Tibial nerve (tissue), 4 donors: ENCODE data around the gene CLEC16A. TPM values are rescaled to one million over a fixed set of nuclear protein-coding genes. Genes with fewer than 3 reads are reported as not detected.

ENCODE experiments used
- DNase-seq, 2 donors: peaks; one replicate each; pipeline ENCODE4 v3.0.0-alpha.2; 2019; ENCODE audit warnings: low spot score in 2 of 2
- H3K27ac ChIP-seq, 4 donors: fragments of 200-600 bp; sonication (generic) in 3 of 4; one replicate each; pipeline ENCODE4 v1.5.1; 2017 to 2019; ENCODE audit warnings: mild to moderate bottlenecking in 1 of 4
- H3K27me3 ChIP-seq, 2 donors: fragments of 200-600 bp; sonication (generic) in 1 of 2; one replicate each; pipeline versions ENCODE4 v1.5.1 to v1.6.0; 2017 to 2019
- H3K36me3 ChIP-seq, 3 donors: fragments of 200-600 bp; sonication (generic); one replicate each; pipeline ENCODE4 v1.5.1; 2018 to 2019
- H3K4me1 ChIP-seq, 4 donors: fragments of 200-600 bp; sonication (generic) in 3 of 4; one replicate each; pipeline ENCODE4 v1.5.1; 2017 to 2019
- H3K4me3 ChIP-seq, 4 donors: fragments of 200-600 bp; sonication (generic) in 3 of 4; one replicate each; pipeline ENCODE4 v1.5.1; 2017 to 2019; ENCODE audit warnings: mild to moderate bottlenecking in 1 of 4, moderate library complexity in 1 of 4
- H3K9me3 ChIP-seq, 4 donors: fragments of 200-600 bp; sonication (generic) in 3 of 4; one replicate each; pipeline ENCODE4 v1.5.1; 2017 to 2019
- CTCF ChIP-seq, 5 experiments: fragments of 200-600 bp in 3 of 5; fragments of 450-650 bp in 2 of 5; sonication (generic) in 3 of 5; IDR thresholded peaks; one replicate each; pipeline ENCODE4 v1.5.1; 2016 to 2019; ENCODE audit warnings: antibody characterized with exemption in 5 of 5, mild to moderate bottlenecking in 3 of 5, moderate library complexity in 2 of 5
- EP300 ChIP-seq, 2 donors: sonication (generic); formaldehyde crosslinking; IDR thresholded peaks; one replicate each; pipeline ENCODE4 v1.6.1; 2017; ENCODE audit warnings: antibody characterized with exemption in 2 of 2, mild to moderate bottlenecking in 1 of 2
- POLR2A ChIP-seq, 2 donors: fragments of 450-650 bp; IDR thresholded peaks; one replicate each; pipeline ENCODE4 v1.6.1; 2017; ENCODE audit warnings: antibody characterized with exemption in 2 of 2, mild to moderate bottlenecking in 2 of 2, moderate library complexity in 2 of 2
- WGBS, 2 donors: methylation state at CpG; one replicate each; pipeline ENCODE4 v1.1.5; 2018; 5-methylcytosine and 5-hydroxymethylcytosine counted together
- total RNA-seq, 4 donors: library from RNA; depleted of rRNA; stranded (reverse); fragments of >200 nt; gene quantifications; one replicate each; pipeline ENCODE4 v1.1.0, GENCODE V29; 2016

CLEC16A gene
- total RNA-seq, 4 donors from 2014 or later: 37.4 to 70.2 (median 55.2) TPM

- TF ChIP-seq POLR2A (IDR thresholded peaks at IDR 0.05) (no peak), CTCF (IDR thresholded peaks at IDR 0.05) (no peak), EP300 (IDR thresholded peaks at IDR 0.05) (no peak)
- Histone ChIP-seq H3K36me3 (peaks cover 0 to 3% (median 0%) of the 10 kb centered on the region in 3 donors), H3K4me1 (peaks cover 0 to 12% (median 6%) of the 10 kb centered on the region in 4 donors), H3K4me3 (no peak overlapping the region), H3K27ac (no peak overlapping the region), H3K9me3 (no peaks in the 10 kb centered on the region), H3K27me3 (no peaks in the 10 kb centered on the region)
- WGBS, 2 donors: 71 to 85% methylated on average over 11 of the region's 13 CpGs
- DNase-seq: no peak
These were observed 200.9 kb downstream of the CLEC16A start for GRCh38 chr16:11145173-11145818.

GRCh38 chr16:11145819-11146211 lies 201.5 kb downstream of the CLEC16A start:
- no peaks in the 10 kb centered on the region for H3K9me3 ChIP-seq
- H3K27ac ChIP-seq: no peak overlapping the region
- peaks cover 0 to 4% (median 0%) of the 10 kb centered on the region in 3 donors for H3K36me3 ChIP-seq
- DNase-seq: no peak
- H3K4me3 ChIP-seq: no peak overlapping the region
- H3K27me3 ChIP-seq: no peaks in the 10 kb centered on the region
- no peak for TF ChIP-seq POLR2A (IDR thresholded peaks at IDR 0.05)
- no peak for TF ChIP-seq CTCF (IDR thresholded peaks at IDR 0.05)
- TF ChIP-seq EP300 (IDR thresholded peaks at IDR 0.05): no peak
- 95 to 96% methylated on average over 7 of the region's 7 CpGs for WGBS, 2 donors
- H3K4me1 ChIP-seq: peaks cover 0 to 12% (median 6%) of the 10 kb centered on the region in 4 donors

- Histone ChIP-seq H3K27ac (no peak overlapping the region), H3K4me1 (peaks cover 0 to 12% (median 6%) of the 10 kb centered on the region in 4 donors), H3K27me3 (no peaks in the 10 kb centered on the region), H3K9me3 (no peaks in the 10 kb centered on the region), H3K36me3 (peaks cover 0 to 4% (median 0%) of the 10 kb centered on the region in 3 donors), H3K4me3 (no peak overlapping the region)
- no peak for TF ChIP-seq EP300 (IDR thresholded peaks at IDR 0.05)
- TF ChIP-seq POLR2A (IDR thresholded peaks at IDR 0.05): no peak
- TF ChIP-seq CTCF (IDR thresholded peaks at IDR 0.05): no peak
- WGBS, 2 donors: 61 to 68% methylated on average over 9 of the region's 9 CpGs
- DNase-seq: no peak
These were observed 202.8 kb downstream of the CLEC16A start for GRCh38 chr16:11147033-11147753.

- Histone ChIP-seq H3K4me3 (no peak overlapping the region), H3K27ac (no peak overlapping the region), H3K36me3 (peaks cover 0 to 4% (median 0%) of the 10 kb centered on the region in 3 donors), H3K27me3 (no peaks in the 10 kb centered on the region), H3K9me3 (no peaks in the 10 kb centered on the region), H3K4me1 (peaks cover 0 to 16% (median 6%) of the 10 kb centered on the region in 4 donors)
- DNase-seq: no peak
- WGBS, 2 donors: 72 to 73% methylated on average over 8 of the region's 8 CpGs
- TF ChIP-seq POLR2A (IDR thresholded peaks at IDR 0.05): no peak
- no peak for TF ChIP-seq EP300 (IDR thresholded peaks at IDR 0.05)
- no peak for TF ChIP-seq CTCF (IDR thresholded peaks at IDR 0.05)
These were observed 203.5 kb downstream of the CLEC16A start for GRCh38 chr16:11147754-11148444.
